Fibroblast of mammary gland (primary cell): Measurements from ENCODE around the gene SPTBN5.

Experiments used
- DNase-seq: peaks from one replicate; pipeline ENCODE4 v3.0.0-alpha.2; 2010; ENCODE audit warnings: low read depth
- H3K4me3 ChIP-seq: 2 replicates; pipeline ENCODE4 v1.5.1; 2011; ENCODE audit warnings: low read depth, mild to moderate bottlenecking, low read length, moderate library complexity; ENCODE audit not compliant: control insufficient read depth
- CTCF ChIP-seq: conservative IDR thresholded peaks from 2 replicates; pipeline ENCODE4 v1.5.1; 2011; ENCODE audit warnings: low read depth, low read length, inconsistent platforms; ENCODE audit not compliant: control insufficient read depth, insufficient read depth

The SPTBN5 gene

GRCh38 chr15:41857316-41857715 lies 36.5 kb downstream of the SPTBN5 start:
- DNase-seq: no peak

GRCh38 chr15:41856716-41857115 lies 37.1 kb downstream of the SPTBN5 start:
- no peak for TF ChIP-seq CTCF
- DNase-seq: no peak
- H3K4me3 ChIP-seq: no peak overlapping the region

More at GRCh38 chr15:41857316-41857715, 36.5 kb downstream of the SPTBN5 start:
- no peak for TF ChIP-seq CTCF
- no peak overlapping the region for H3K4me3 ChIP-seq

GRCh38 chr15:41856262-41856661 lies 37.6 kb downstream of the SPTBN5 start:
- no peak for TF ChIP-seq CTCF
- no peak overlapping the region for H3K4me3 ChIP-seq
- no peak for DNase-seq

GRCh38 chr15:41855261-41855961 lies 38.4 kb downstream of the SPTBN5 start:
- DNase-seq: no peak
- no peak for TF ChIP-seq CTCF
- no peak overlapping the region for H3K4me3 ChIP-seq

GRCh38 chr15:41854443-41854842 lies 39.4 kb downstream of the SPTBN5 start:
- TF ChIP-seq CTCF: no peak
- H3K4me3 ChIP-seq: no peak overlapping the region
- DNase-seq: no peak

- no peak for TF ChIP-seq CTCF
- no peak overlapping the region for H3K4me3 ChIP-seq
- no peak for DNase-seq
Observed at GRCh38 chr15:41853831-41854230, 40.0 kb downstream of the SPTBN5 start.
